Pons (tissue), 1 donor: ENCODE results near the gene PADI3.
"Not testable (repeated sequence)": the region's sequence is repeated elsewhere in the genome, so short reads cannot be mapped to it uniquely, and the experiment has no call there.

Experiments used
- DNase-seq: peaks from one replicate; pipeline ENCODE4 v3.0.0-alpha.2; 2016; ENCODE audit warnings: low spot score

The PADI3 gene

DNA sequence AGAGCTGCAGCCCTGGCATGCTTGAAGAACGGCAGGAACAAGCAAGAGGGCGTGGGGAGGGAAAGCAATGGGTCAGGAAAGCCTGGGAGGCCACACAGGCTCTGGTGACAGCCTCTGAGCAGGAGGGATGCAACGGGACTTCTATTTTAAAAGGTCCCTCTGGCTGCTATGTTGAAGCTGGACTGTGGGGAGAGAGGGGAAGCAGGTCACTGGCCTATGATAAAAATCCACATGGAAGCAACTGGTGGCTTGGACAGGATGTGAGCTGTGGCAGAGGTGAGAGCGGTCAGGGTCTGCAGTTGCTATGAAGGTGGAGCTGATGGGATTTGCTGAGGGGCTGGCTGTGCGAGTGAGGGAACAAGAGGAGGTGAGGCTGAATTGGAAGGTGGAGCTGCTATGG is 32.8 kb upstream of the PADI3 start:
- DNase-seq: no peak

DNA sequence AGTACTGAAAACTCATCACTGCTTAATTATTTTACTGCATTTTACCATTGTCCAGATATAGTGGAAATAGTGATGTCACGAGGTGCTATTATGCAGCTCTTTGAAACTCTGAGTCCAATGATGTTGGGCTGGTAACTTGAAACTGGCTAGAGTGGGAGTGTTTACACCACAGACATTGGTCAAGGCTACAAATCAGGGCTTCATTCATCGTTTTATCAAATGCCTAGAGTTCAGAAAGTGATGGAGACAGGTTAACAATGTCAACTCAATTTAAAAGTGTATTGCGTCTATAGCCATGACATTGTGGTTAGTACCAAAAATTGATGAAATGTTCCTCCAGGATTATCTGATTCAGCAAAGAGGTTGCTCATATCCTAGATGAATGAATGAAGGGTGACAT is 31.3 kb upstream of the PADI3 start:
- no peak for DNase-seq

DNA sequence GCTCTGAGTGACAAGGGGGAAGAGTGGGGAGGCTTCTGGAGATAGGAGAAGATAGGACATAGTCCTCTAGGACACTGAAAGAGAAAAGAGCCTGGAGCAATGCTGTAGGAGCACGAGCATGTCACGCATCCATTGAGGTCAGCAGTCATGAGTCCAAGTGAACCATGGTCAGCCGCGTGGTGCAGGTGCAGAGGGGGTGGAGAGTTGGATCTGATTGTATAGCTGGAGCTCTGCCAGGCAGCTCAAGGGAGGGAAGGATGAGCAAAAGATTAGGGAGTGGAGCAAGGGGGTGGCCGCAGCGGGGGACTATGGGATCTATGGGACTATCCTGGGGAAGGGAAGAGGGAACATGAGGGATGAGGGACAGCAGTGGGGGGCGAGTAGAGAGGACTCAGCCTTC is 30.0 kb upstream of the PADI3 start:
- DNase-seq: no peak

DNA sequence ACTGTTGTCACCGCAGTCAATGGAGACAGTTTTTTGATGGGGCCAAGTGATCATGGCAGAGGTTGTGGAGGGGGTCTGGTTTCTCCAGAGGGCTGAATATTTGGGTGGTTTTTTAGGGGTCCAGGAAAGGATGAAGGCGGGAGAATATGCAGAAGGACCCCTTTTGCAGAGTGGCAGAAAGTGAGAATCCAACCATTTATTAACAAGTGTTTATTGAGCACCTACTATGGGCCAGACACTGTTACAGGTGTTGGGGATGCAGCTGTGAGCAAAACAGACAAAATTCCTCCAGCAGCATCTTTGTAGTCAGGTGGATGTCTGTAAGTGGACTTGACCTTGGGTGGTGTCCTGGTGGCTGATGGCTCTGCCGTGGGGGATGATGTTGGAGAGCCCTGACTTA is 28.6 kb upstream of the PADI3 start:
- DNase-seq: no peak

DNA sequence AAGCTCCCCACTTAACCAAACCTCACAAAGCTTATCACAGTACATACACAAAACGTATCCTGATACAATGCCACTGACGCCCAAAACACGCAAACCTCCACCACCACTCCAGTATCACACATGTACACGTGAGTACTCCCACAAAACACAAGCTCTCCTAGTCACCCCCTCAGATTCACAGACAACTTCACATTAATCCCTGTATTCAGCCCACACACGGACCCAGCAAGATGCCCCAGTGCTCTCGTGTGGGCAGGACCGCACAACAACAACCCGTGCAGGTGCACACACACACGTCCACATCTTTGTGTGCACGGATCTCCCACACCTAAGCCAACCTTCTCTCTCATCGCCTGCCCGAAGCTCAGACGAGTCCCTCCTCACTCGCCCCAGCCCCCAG is 26.3 kb upstream of the PADI3 start:
- no peak for DNase-seq

DNA sequence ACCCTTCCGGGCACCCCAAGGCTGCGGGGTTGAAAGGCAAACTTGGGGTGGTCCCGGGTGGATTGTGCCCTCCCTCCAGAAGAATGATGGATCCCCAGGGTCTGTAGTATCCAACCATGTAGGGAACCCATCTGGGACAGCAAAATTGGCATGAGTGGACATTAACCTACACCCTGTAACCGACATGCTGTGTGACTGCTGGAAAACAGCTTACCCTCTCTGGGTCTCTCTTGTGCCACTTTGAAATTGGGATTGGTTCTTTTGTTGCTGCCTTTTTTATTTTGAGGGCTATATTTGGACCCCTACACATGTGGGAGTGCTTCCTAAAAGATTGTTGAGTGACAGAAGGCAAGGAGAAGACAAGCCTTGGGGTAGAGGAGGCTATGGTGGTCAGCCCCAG is 24.5 kb upstream of the PADI3 start:
- DNase-seq: no peak

DNA sequence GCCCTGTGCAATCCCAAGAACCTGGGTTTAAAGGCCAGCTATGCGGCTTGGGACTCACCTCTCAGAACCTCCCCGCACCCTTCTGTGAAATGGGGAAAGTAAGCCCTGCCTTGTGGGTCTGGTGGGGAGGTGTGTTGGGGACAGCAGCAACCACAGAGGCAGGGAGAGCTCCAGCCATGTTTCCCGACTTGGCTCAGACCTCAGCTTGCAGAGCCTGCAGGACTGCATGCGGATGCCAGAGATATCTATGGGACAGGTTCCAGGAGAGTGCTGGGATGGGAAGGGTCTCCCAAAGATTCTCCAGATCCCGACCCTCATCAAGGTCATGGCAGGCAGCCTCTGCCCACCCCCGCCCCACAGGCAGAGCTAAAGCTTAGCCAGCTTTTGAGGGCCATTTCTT is 23.8 kb upstream of the PADI3 start:
- no peak for DNase-seq

DNA sequence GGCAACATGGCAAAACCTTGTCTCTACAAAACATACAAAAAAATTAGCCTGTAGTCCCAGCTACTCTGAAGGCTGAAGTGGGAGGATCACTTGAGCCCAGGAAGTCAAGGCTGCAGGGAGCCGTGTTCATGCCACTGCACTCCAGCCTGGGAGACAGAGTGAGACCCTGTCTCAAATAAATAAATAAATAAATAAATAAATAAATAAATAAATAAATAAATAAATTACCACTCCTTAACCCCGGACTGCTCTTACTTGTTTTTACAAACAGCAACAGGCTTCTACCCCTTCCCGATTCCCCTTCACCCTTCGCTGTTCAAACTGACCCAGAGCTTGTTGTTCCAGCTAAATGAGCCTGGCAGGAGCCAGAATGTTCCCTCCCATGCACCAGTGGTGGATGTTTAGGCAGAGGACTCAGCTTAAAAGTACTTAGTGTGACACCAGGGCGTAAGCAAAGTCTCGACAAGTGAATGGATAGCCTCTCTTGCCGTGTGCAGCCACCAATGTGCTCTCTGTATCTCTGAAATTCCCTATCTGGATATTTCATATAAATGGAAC is 21.5 kb upstream of the PADI3 start:
- no peak for DNase-seq

DNA sequence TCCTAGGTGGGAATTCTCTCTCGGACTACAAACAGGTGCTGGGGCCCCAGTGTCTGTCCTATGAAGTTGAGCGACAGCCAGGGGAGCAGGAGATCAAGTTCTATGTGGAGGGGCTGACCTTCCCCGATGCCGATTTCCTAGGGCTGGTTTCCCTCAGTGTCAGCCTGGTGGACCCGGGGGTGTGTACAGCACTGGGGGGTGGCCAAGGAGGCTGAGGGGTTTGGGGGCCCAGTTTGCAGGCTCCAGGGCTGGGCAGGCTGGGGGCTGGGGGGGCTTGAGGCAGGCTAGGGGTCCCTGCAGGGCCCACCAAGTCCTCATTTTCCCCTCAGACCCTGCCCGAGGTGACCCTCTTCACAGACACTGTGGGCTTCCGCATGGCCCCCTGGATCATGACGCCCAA is 20.3 kb upstream of the PADI3 start:
- DNase-seq: no peak

DNA sequence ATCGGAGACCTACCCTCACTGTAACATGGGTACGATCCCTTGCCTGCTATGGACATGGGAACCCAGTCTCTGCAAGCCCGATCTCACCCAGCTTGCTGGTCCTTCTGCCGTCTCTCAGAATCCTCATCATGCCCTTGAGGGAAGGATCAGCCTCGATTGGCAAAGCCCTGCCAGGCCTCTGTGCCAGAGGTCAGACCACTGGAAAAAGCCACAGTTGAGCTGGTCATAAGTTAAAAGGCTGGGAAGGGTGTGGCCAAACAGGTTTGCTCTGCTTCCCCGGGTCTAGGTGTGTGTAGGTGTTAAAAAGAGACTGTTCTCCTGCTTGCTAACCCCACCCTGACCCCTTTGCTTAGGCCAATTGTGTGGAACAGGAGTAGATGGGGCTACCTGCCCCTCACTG is 19.5 kb upstream of the PADI3 start:
- DNase-seq: no peak

DNA sequence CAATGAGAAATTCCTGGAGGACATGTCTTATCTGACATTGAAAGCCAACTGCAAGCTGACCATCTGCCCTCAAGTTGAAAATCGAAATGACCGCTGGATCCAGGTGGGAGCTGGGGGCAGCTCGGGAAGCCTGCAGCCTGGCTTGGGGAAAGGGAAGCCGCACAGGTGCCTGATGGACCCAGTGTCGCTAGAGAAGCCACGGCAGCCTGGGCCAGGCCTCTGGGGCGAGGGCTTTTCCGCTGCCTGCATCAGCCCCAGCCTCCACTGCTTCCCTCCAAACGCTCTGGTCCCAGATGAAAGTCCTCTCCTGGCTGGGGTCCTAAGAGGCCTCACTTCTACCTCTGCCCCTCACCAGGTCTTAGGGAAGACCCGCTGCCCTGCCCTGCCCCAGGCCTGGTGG is 18.8 kb upstream of the PADI3 start:
- DNase-seq: no peak

DNA sequence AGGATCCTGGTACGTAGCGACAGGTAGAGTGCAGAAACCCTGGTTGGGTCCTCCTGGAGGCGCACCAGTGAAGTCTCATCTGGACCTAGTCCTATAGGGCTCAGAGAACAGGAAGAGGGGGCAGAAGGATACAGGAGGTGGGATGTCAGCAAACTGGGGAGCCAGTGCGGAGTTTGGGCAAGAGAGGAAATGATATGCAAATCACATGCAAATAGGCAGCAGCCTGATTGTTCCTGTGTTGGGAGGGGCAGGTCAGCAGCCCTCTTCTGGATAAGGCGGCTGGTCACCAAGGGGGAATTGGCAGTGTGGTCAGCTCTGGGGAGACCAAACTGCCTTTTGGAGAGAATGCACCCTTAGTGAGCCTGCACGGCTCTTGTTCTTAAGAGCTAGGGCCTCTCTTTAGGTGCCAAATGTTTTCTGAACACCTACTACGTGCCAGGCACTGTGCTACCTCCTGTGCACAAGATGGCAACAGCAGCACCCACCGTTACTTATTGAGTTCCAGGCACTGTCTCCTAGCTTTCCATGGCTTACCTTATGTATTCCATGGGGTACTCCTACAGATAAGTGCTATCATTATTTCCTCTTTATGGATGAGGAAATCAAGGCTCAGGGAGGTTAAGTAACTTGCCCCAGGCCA is 18.1 kb upstream of the PADI3 start:
- no peak for DNase-seq

DNA sequence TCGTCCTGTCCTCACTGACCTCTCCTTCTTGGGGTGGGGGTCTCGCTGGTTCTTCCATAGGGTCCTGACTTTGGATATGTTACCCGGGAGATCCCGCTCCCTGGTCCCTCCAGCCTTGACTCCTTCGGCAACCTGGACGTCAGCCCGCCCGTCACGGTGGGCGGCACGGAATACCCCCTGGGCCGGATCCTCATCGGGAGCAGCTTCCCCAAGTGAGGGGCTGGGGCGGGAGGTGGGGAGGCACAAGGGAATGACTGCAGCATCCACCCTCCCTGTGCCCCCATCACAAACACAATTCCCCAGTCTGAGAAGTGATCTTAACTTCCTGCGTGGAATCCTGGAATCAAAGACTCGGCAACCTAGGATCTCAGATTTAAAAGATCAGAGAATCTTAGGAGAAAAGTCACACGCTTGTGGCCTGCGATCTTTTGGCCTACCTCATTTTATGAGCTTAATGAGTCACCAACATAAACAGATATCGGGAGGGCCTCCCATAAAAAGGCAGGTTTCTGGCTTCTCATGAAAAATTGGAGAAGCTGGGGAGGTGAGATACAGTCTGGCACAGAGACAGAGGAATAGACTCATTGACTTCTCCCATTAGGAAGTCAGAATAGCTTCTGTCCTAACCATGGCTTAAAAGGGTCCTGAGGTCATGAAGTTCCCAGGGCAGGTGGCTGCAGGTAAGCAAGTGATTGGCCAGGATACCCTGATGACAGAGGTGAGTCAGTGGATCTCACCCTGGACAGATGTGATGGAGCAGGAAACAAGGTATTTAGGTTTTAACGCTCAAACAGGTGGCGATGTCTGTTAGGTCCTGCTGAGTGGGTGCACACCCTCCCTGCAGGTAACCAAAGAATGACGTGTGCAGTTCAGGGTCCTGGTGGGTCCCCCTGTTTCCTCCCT is 15.9 kb upstream of the PADI3 start:
- no peak for DNase-seq

DNA sequence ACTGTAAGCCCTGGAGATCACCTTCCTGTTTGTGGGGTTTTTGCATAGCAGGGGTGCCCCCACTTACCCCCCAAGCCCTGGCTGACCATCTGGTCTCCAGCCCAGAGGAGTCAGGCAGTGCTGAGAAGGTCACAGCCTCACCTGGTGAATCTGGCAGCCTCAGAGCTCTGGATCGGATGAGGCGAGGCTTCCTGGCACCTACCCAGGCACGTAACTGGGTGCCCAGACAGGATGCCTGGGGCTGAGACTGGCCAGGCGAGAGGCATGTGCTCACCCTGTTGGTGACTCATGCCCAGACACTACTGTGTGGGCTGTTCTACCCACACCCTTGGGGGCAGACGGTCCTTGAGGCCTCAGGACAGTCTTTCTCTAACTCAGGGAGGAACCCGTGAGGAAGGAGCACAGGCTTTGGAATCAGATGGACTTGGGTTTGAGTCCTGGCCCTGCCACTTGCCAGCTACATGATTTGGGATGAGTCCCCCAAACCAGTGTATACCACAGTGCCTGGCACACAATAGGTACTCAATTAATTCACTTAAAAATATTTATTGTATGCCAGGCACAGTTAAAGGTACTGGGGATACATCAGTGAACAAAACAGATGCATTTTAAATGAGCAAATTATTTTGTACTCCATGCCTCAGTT is 15.1 kb upstream of the PADI3 start:
- peak; percentile 83 for DNase-seq

DNA sequence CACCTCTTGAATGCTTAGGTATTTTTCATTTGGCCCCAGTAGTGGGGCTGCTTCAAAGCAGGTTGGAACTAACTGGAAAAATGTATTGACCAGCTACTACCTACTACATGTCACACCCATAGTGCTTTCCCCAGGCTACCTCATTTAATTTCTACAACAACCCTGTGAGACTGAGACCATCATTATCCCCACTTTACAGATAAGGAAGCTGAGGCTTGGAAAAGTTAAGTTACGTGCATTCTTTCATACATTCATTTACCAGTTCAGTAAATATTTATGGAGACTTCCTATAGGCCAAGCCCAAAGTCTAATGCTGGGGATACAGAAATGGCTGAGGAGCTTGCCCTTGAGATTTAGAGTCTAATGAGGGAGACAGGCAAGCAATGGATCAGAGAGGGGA is 14.5 kb upstream of the PADI3 start:
- no peak for DNase-seq

DNA sequence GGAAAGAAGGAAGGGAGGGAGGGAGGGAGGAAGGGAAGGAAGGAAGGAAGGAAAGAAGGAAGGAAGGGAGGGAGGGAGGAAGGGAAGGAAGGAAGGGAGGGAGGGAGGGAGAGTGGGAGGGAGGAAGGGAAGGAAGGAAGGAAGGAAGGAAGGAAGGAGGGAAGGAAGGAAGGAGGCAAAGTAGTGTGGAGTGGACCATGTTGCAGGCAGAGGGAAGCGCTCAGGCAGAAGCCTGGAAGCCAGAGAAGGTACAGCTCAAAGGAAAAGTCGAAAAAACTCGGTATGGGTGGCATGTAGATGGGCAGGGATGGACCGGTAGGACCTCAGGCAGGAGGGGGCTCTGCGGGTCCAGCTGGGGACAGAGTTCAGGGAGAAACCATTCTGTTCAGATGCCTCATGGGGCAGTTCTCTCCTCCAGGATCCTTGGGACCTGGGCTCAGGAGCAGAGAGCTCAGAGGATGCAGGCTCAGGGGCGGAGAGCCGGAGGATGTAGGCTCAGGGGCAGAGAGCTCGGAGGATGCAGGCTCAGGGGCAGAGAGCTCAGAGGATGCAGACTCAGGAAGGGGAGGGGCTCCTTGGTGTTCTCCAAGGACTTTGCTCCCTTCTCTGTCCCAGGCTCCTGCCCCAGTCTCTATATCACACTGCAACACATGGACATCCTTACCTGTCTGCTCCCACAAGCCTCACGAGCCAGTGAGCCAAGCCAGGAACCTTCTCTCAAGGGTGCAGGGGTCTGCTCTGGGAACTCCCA is 13.6 kb upstream of the PADI3 start:
- no peak for DNase-seq

DNA sequence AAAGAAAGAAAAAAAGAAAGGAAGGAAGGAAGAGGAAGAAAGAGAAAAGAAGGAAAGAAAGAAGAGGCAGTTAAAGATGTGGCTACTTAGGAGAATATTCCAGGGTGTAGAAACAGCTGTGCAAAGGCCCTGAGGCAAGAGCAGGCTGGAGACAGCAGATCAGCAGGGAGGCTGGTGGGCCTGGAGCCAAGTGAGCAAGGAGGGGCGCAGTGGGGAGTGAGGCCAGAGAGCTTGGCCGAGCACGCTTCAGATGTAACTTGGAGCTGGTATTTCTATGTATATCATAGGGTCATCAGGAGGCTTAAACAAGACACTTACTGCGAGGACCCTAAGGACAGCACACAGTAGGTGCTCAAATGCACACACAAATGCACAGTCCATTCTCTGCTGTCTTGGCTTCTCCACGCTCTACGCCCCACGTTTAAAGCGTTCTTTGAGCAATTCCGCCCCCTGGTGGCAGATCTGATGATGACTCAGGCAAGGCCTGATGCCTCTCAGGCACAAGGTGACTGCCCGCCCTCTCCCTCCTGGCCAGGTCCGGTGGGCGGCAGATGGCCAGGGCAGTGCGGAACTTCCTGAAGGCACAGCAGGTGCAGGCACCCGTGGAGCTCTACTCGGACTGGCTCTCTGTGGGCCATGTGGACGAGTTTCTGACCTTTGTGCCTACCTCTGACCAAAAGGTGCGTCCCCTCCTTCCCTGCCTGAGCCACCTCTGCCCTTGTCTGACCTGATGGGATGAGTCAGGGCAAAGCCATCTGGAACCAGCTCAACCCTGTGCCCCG is 11.9 kb upstream of the PADI3 start:
- DNase-seq: peak; percentile 91

DNA sequence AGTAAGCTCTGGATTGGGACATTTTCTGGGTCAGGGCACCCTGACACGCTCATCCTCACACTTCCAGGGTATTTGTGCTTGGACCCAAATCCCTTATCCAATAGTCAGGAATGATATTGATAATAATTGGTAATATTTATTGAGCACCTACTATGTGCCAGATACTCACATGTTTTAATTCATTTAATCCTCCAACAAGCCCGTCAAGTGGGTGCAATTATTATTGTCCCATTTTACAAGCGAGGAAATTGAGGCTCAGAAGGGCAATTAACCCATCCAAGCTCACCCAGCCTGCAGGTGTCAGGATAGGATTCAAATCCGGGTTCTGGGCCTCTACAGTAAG is 11.4 kb upstream of the PADI3 start:
- no peak for DNase-seq

DNA sequence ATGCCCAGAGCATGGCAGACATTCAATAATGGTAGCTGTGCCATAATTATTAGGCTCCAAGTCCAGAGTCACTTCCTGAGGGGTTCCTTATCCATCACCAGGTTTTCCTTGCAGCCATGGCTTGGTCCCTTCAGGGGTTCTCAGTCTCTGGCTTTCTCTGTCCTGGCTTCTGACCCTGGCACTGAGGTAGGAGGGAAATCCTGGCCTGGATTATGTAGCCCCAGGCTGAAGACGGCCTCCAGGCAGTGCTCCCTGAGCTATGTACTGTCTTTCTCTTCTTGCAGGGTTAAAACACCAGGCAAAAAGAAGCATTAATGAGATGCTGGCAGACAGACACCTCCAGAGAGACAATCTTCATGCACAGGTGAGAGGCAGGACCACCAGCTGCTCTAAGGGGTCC is 9.5 kb upstream of the PADI3 start:
- peak; percentile 68 for DNase-seq

DNA sequence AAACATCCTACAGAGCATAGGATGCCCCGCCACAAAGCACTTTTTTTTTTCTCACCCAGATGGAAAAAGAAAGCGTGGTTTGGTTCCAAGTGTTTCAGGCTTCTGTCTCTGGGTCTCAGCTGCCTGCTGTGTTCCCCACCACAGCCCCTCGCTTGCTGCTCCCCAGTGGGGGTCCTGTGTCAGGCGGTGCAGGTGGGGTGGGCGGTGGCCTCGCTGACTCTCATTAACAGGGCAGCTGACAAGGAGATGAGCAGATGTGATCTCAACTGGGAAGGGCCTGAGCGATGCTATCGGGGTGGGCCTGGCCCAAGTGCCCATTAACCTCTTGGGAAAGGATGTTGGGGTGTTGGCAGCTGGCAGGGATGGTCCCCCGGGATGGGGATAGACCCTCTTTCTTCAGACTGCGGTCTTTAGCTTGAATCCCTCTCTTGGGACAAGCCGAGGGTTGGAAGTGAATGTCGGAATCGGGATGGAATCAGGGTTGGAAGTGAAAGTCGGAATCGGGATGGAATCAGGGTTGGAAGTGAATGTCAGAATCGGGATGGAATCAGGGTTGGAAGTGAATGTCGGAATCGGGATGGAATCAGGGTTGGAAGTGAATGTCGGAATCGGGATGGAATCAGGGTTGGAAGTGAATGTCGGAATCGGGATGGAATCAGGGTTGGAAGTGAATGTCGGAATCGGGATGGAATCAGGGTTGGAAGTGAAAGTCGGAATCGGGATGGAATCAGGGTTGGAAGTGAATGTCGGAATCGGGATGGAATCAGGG is 7.7 kb upstream of the PADI3 start:
- not testable (repeated sequence) for DNase-seq

DNA sequence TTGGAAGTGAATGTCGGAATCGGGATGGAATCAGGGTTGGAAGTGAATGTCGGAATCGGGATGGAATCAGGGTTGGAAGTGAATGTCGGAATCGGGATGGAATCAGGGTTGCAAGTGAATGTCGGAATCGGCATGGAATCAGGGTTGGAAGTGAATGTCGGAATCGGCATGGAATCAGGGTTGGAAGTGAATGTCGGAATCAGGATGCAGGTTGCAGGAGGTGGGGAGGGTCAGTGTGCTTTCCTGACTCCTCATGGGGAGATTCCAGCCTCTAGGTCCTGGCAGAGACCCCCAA is 7.2 kb upstream of the PADI3 start:
- not testable (repeated sequence) for DNase-seq
